HG03442 (cell line): Measurements from ENCODE around the gene DYNLT1.
"Not testable (repeated sequence)": the region's sequence is repeated elsewhere in the genome, so short reads cannot be mapped to it uniquely, and the experiment has no call there.

Source experiments
- ATAC-seq: cut with Tn5 transposase; IDR thresholded peaks from one replicate; pipeline ENCODE4 v1.9.1; 2021; ENCODE audit warnings: mild to moderate bottlenecking, moderate library complexity; ENCODE audit not compliant: unreplicated experiment

Gene DYNLT1

GRCh38 chr6:158624684-158625682 lies 19.6 kb downstream of the DYNLT1 start:
- ATAC-seq: no peak

- ATAC-seq: no peak
These were observed 21.9 kb downstream of the DYNLT1 start for GRCh38 chr6:158622545-158623190.

- ATAC-seq: no peak
These were observed 22.6 kb downstream of the DYNLT1 start for GRCh38 chr6:158621694-158622544.

- ATAC-seq: no peak
These were observed 23.4 kb downstream of the DYNLT1 start for GRCh38 chr6:158620963-158621693.

- no peak for ATAC-seq
These were observed 24.4 kb downstream of the DYNLT1 start for GRCh38 chr6:158619922-158620801.

- ATAC-seq: not testable (repeated sequence)
These were observed 26.3 kb downstream of the DYNLT1 start for GRCh38 chr6:158618289-158618688.

- ATAC-seq: not testable (repeated sequence)
These were observed 29.9 kb downstream of the DYNLT1 start for GRCh38 chr6:158614606-158615005.

GRCh38 chr6:158611541-158612370 lies 32.8 kb downstream of the DYNLT1 start:
- no peak for ATAC-seq

GRCh38 chr6:158611039-158611438 lies 33.5 kb downstream of the DYNLT1 start:
- ATAC-seq: no peak

- no peak for ATAC-seq
These were observed 34.1 kb downstream of the DYNLT1 start for GRCh38 chr6:158610319-158610968.

GRCh38 chr6:158609455-158610155 lies 34.9 kb downstream of the DYNLT1 start:
- ATAC-seq: no peak

- no peak for ATAC-seq
These were observed 36.3 kb downstream of the DYNLT1 start for GRCh38 chr6:158608221-158608620.

- ATAC-seq: no peak
These were observed 37.0 kb downstream of the DYNLT1 start for GRCh38 chr6:158607411-158608170.

GRCh38 chr6:158606935-158607334 lies 37.6 kb downstream of the DYNLT1 start:
- ATAC-seq: no peak

- ATAC-seq: not testable (repeated sequence)
These were observed 38.5 kb downstream of the DYNLT1 start for GRCh38 chr6:158606011-158606410.

- no peak for ATAC-seq
These were observed 39.2 kb downstream of the DYNLT1 start for GRCh38 chr6:158605266-158605878.
